SK-N-SH treated with all-trans-retinoic acid at 6 μM for 48 hours (cell line): ENCODE data around the gene UBE2H.

Experiments
- ATAC-seq: fragments of 200-7000 bp; cut with Tn5 transposase; 3 replicates; pipeline ENCODE4 v1.9.1; 2020; ENCODE audit warnings: mild to moderate bottlenecking, moderate library complexity
- ARNTL ChIP-seq: fragments of 450-650 bp; formaldehyde crosslinking; IDR thresholded peaks from 2 replicates; pipeline ENCODE4 v1.5.0; 2020; ENCODE audit warnings: low read depth, mild to moderate bottlenecking, moderate library complexity, borderline replicate concordance
- BACH2 ChIP-seq: fragments of 250-450 bp; sonication (Bioruptor Pico); IDR thresholded peaks from 2 replicates; pipeline ENCODE4 v1.9.0; 2021; ENCODE audit warnings: mild to moderate bottlenecking, borderline replicate concordance
- CREB5 ChIP-seq: fragments of 250-450 bp; sonication (Bioruptor Pico); IDR thresholded peaks from 2 replicates; pipeline ENCODE4 v1.5.1; 2020; ENCODE audit warnings: low read depth, mild to moderate bottlenecking, moderate library complexity
- CSDC2 ChIP-seq: fragments of 250-450 bp; sonication (Bioruptor Pico); IDR thresholded peaks from 2 replicates; pipeline ENCODE4 v1.5.0; 2020; ENCODE audit warnings: mild to moderate bottlenecking, moderate library complexity
- ESRRG ChIP-seq: fragments of 250-450 bp; sonication (Bioruptor Pico); IDR thresholded peaks from 2 replicates; pipeline ENCODE4 v1.6.1; 2021; ENCODE audit warnings: mild to moderate bottlenecking
- GLIS3 ChIP-seq: fragments of 250-450 bp; sonication (Bioruptor Pico); IDR thresholded peaks from 2 replicates; pipeline ENCODE4 v1.5.0; 2020; ENCODE audit warnings: mild to moderate bottlenecking, moderate library complexity
- ISL1 ChIP-seq: fragments of 250-450 bp; sonication (Bioruptor Pico); IDR thresholded peaks from 2 replicates; pipeline ENCODE4 v2.1.2; 2022; ENCODE audit warnings: mild to moderate bottlenecking, moderate library complexity
- OSR1 ChIP-seq: fragments of 250-450 bp; sonication (Bioruptor Pico); IDR thresholded peaks from 2 replicates; pipeline ENCODE4 v1.8.0; 2022; ENCODE audit warnings: moderate library complexity, mild to moderate bottlenecking, inconsistent platforms
- PPARA ChIP-seq: fragments of 250-450 bp; sonication (Bioruptor Pico); IDR thresholded peaks from 2 replicates; pipeline ENCODE4 v1.5.0; 2020; ENCODE audit warnings: mild to moderate bottlenecking, borderline replicate concordance
- SNAI2 ChIP-seq: fragments of 250-450 bp; sonication (Bioruptor Pico); IDR thresholded peaks from 2 replicates; pipeline ENCODE4 v1.5.0; 2020; ENCODE audit warnings: mild to moderate bottlenecking, moderate library complexity
- TOX ChIP-seq: fragments of 250-450 bp; sonication (Bioruptor Pico); IDR thresholded peaks from 2 replicates; pipeline ENCODE4 v1.8.0; 2021; ENCODE audit warnings: mild to moderate bottlenecking, moderate library complexity, borderline replicate concordance
- ZC3H10 ChIP-seq: fragments of 250-450 bp; sonication (Bioruptor Pico); IDR thresholded peaks from 2 replicates; pipeline ENCODE4 v1.5.1; 2021; ENCODE audit warnings: mild to moderate bottlenecking, moderate library complexity
- ZFP3 ChIP-seq: fragments of 250-450 bp; sonication (Bioruptor Pico); IDR thresholded peaks from 2 replicates; pipeline ENCODE4 v1.5.0; 2020; ENCODE audit warnings: mild to moderate bottlenecking, moderate library complexity
- ZFP30 ChIP-seq: fragments of 450-650 bp; formaldehyde crosslinking; IDR thresholded peaks from 2 replicates; pipeline ENCODE4 v1.5.0; 2022; ENCODE audit warnings: mild to moderate bottlenecking, moderate library complexity
- ZNF565 ChIP-seq: fragments of 450-650 bp; formaldehyde crosslinking; conservative IDR thresholded peaks from 2 replicates; pipeline ENCODE4 v1.5.0; 2020; ENCODE audit warnings: low read depth, mild to moderate bottlenecking, moderate library complexity
- ZNF70 ChIP-seq: fragments of 450-650 bp; formaldehyde crosslinking; IDR thresholded peaks from 2 replicates; pipeline ENCODE4 v1.5.0; 2020; ENCODE audit warnings: mild to moderate bottlenecking, moderate library complexity
- ZNF8 ChIP-seq: fragments of 450-650 bp; formaldehyde crosslinking; IDR thresholded peaks from 2 replicates; pipeline ENCODE4 v1.5.0; 2020; ENCODE audit warnings: mild to moderate bottlenecking, moderate library complexity
- TF ChIP-seq, protein P1 (sequence below): fragments of 250-450 bp; sonication (Bioruptor Pico); IDR thresholded peaks from 2 replicates; pipeline ENCODE4 v1.8.0; 2021; ENCODE audit warnings: low read depth, mild to moderate bottlenecking, moderate library complexity, borderline replicate concordance
- TF ChIP-seq, protein P2 (sequence below): fragments of 250-450 bp; sonication (Bioruptor Pico); IDR thresholded peaks from 2 replicates; pipeline ENCODE4 v1.5.1; 2021; ENCODE audit warnings: mild to moderate bottlenecking, moderate library complexity

UBE2H gene

DNA sequence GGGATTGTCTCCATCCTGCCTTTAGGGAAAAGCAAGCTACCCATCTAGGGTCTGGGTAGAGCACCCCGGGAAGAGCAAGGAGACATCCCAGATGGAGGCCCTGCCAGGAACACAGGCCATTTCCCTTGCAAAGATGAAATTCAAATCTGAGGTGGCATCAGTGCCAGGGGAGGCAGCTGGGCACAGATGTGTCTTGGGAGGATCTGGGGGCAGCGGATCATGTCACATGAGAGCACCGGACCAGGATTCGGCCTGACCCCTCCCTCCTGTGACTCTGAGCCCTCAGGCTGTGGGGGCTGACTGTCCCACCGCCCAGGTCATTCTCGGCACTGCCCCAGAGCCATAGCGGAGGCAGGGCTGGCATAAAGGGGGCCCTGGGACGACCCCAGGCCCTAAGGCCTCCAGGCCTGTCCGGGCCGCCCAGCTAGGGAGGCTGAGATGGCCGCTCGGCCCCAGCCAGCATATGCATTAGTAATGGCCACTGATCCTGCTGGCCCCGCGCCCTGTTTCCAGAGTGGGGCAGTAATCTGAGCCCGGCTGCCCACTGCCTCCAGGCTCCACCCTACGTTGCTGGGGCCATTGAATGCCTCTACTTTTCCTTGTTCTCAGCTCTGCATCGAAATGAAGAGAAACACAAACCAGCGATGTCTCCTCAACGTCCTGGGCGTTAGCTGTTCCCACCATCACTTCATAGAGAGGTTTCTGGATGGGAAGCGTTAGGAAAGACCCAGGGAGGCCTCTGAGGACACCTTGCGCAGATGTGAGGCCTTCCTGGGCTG lies 148.5 kb downstream of the UBE2H start (continued):
- TF ChIP-seq ZFP3 (CRISPR knock-in tag) (no peak), TOX (CRISPR knock-in tag) (no peak), SNAI2 (CRISPR knock-in tag) (no peak), ISL1 (CRISPR knock-in tag) (no peak), GLIS3 (CRISPR knock-in tag) (no peak), CSDC2 (CRISPR knock-in tag) (no peak), OSR1 (CRISPR knock-in tag) (no peak), ZFP30 (CRISPR knock-in tag) (no peak)
- TF ChIP-seq, protein P1, sequence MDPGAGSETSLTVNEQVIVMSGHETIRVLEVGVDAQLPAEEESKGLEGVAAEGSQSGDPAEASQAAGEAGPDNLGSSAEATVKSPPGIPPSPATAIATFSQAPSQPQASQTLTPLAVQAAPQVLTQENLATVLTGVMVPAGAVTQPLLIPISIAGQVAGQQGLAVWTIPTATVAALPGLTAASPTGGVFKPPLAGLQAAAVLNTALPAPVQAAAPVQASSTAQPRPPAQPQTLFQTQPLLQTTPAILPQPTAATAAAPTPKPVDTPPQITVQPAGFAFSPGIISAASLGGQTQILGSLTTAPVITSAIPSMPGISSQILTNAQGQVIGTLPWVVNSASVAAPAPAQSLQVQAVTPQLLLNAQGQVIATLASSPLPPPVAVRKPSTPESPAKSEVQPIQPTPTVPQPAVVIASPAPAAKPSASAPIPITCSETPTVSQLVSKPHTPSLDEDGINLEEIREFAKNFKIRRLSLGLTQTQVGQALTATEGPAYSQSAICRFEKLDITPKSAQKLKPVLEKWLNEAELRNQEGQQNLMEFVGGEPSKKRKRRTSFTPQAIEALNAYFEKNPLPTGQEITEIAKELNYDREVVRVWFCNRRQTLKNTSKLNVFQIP (CRISPR knock-in tag): no peak

GRCh38 chr7:129803546-129804081 lies 149.1 kb downstream of the UBE2H start:
- TF ChIP-seq SNAI2 (CRISPR knock-in tag): no peak
- TF ChIP-seq, protein P1 (CRISPR knock-in tag): no peak
- no peak for ATAC-seq

DNA sequence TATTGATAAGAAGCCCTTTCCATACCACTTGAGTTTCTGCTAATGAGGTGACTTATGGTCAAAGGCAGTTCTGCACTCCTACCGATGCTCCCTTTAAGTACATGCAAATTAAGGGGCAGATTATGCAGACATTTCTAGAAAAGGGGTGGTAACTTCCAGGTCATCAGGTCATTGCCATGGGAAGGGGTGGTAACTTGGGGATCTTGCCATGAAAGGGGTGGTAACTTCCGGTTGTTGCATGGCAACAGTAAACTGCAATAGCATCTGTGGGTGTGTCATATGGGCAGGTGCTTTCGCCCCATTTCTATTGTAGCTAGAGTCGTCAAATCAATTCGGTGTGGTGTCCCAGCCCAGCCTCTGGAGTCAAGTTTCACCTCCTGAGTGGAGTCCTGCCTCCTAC lies 150.9 kb downstream of the UBE2H start:
- no peak for ATAC-seq
- no peak for TF ChIP-seq ZFP30 (CRISPR knock-in tag)
- TF ChIP-seq CSDC2 (CRISPR knock-in tag): no peak
- no peak for TF ChIP-seq PPARA
- TF ChIP-seq ZNF8 (CRISPR knock-in tag): no peak
- no peak for TF ChIP-seq ZNF565 (CRISPR knock-in tag)
- TF ChIP-seq, protein P1 (CRISPR knock-in tag): no peak
- TF ChIP-seq ZNF70 (CRISPR knock-in tag): no peak
- TF ChIP-seq GLIS3 (CRISPR knock-in tag): no peak
- TF ChIP-seq ISL1 (CRISPR knock-in tag): no peak
- no peak for TF ChIP-seq TOX (CRISPR knock-in tag)
- TF ChIP-seq, protein P2, sequence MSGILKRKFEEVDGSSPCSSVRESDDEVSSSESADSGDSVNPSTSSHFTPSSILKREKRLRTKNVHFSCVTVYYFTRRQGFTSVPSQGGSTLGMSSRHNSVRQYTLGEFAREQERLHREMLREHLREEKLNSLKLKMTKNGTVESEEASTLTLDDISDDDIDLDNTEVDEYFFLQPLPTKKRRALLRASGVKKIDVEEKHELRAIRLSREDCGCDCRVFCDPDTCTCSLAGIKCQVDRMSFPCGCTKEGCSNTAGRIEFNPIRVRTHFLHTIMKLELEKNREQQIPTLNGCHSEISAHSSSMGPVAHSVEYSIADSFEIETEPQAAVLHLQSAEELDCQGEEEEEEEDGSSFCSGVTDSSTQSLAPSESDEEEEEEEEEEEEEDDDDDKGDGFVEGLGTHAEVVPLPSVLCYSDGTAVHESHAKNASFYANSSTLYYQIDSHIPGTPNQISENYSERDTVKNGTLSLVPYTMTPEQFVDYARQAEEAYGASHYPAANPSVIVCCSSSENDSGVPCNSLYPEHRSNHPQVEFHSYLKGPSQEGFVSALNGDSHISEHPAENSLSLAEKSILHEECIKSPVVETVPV (CRISPR knock-in tag): no peak
- no peak for TF ChIP-seq OSR1 (CRISPR knock-in tag)
- no peak for TF ChIP-seq ARNTL (CRISPR knock-in tag)
- no peak for TF ChIP-seq ZC3H10 (CRISPR knock-in tag)
- TF ChIP-seq ESRRG (CRISPR knock-in tag): no peak
- TF ChIP-seq SNAI2 (CRISPR knock-in tag): no peak
- no peak for TF ChIP-seq BACH2 (CRISPR knock-in tag)
- TF ChIP-seq CREB5 (CRISPR knock-in tag): no peak

DNA sequence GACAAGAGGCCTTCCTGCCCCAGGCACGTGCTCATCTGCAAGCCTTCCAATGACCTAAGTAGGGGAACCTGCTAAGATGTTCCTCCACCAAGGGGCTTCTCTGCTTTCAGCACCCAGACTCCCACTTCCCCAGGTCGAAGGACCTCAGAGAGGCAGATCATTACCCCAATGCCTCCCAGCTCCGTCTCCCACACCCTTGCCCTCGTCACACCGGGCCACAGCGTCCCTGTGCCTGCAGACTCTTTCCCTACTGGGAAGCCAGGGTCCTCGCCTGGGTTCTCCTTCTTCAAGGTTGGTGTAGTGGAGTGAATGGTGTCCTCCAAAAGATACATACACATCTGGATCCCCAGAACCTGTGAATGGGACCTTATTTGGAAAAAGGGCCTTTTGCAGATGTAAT lies 151.9 kb downstream of the UBE2H start:
- ATAC-seq: no peak
- TF ChIP-seq CSDC2 (CRISPR knock-in tag) (no peak), SNAI2 (CRISPR knock-in tag) (no peak)
- TF ChIP-seq, protein P2 (CRISPR knock-in tag): no peak
